IMR-90 (cell line): ENCODE results near the gene INTS2. TPM values are rescaled to one million over a fixed set of nuclear protein-coding genes. Genes with fewer than 3 reads are reported as not detected.

Source experiments
- ATAC-seq: fragments of 200-7000 bp; cut with Tn5 transposase; 2 replicates; pipeline ENCODE4 v1.9.1; 2020; ENCODE audit warnings: low read depth, mild to moderate bottlenecking, moderate library complexity
- BruUV-seq: library from RNA; stranded (reverse); fragments of 400-500 nt; replicated peaks from 2 replicates; lab custom pipeline; 2021; lab: Mats Ljungman, UMichigan
- CTCF ChIA-PET: fragments of 300-600 bp; formaldehyde crosslinking; extraction: SDS; loops from one replicate; lab custom pipeline; 2021; ENCODE audit warnings: antibody characterized with exemption; lab: Yijun Ruan, JAX
- POLR2A ChIA-PET: fragments of 300-600 bp; sonication (Branson Sonifier 250); formaldehyde crosslinking; loops from one replicate; lab custom pipeline; 2022; ENCODE audit warnings: antibody characterized with exemption; ENCODE audit not compliant: unreplicated experiment; lab: Charles Lee
- DNase-seq: peaks from one replicate; pipeline ENCODE4 v3.0.0; 2013
- H2AFZ ChIP-seq: replicated peaks from 2 replicates; pipeline ENCODE3; 2013; ENCODE audit warnings: low read length, mild to moderate bottlenecking; ENCODE audit not compliant: poor library complexity
- H2AK5ac ChIP-seq: 2 replicates; pipeline ENCODE4 v1.6.1; 2013; ENCODE audit warnings: low read depth, low read length, inconsistent platforms
- H2AK9ac ChIP-seq: replicated peaks from 2 replicates; pipeline ENCODE3; 2013; ENCODE audit warnings: mild to moderate bottlenecking, low read depth, low read length, moderate library complexity; ENCODE audit not compliant: poor library complexity
- H2BK120ac ChIP-seq: 2 replicates; pipeline ENCODE4 v1.6.1; 2013; ENCODE audit warnings: low read depth, low read length, inconsistent platforms
- H2BK15ac ChIP-seq: 3 replicates; pipeline ENCODE4 v1.6.1; 2013; ENCODE audit warnings: low read depth, low read length, inconsistent platforms
- H2BK20ac ChIP-seq: 2 replicates; pipeline ENCODE4 v1.6.1; 2013; ENCODE audit warnings: low read depth, mild to moderate bottlenecking, inconsistent platforms, low read length, moderate library complexity
- H2BK5ac ChIP-seq: 2 replicates; pipeline ENCODE4 v1.6.1; 2013; ENCODE audit warnings: mild to moderate bottlenecking, low read depth, low read length, inconsistent platforms; ENCODE audit not compliant: poor library complexity, severe bottlenecking
- H3K14ac ChIP-seq: replicated peaks from 2 replicates; pipeline ENCODE4 v1.6.1; 2013; ENCODE audit warnings: low read depth, low read length, inconsistent platforms
- H3K18ac ChIP-seq: 2 replicates; pipeline ENCODE4 v1.6.1; 2013; ENCODE audit warnings: low read depth, low read length, control low read depth
- H3K23ac ChIP-seq: 2 replicates; pipeline ENCODE4 v1.6.1; 2013; ENCODE audit warnings: low read depth, low read length, inconsistent platforms
- H3K27ac ChIP-seq: 2 replicates; pipeline ENCODE4 v1.5.1; 2013; ENCODE audit warnings: mild to moderate bottlenecking, control low read depth, low read length; ENCODE audit not compliant: insufficient read depth
- H3K27me3 ChIP-seq: 2 replicates; pipeline ENCODE4 v1.6.1; 2013; ENCODE audit warnings: low read length; ENCODE audit not compliant: control insufficient read depth, insufficient read depth
- H3K36me3 ChIP-seq: 2 replicates; pipeline ENCODE4 v1.6.1; 2013; ENCODE audit warnings: low read length, mixed read lengths; ENCODE audit not compliant: control insufficient read depth, insufficient read depth
- H3K4ac ChIP-seq: 2 replicates; pipeline ENCODE4 v1.6.1; 2013; ENCODE audit warnings: low read depth, low read length, inconsistent platforms
- H3K4me1 ChIP-seq: 2 replicates; pipeline ENCODE4 v1.6.1; 2013; ENCODE audit warnings: low read length, mixed read lengths; ENCODE audit not compliant: control insufficient read depth, insufficient read depth
- H3K4me2 ChIP-seq: 2 replicates; pipeline ENCODE4 v1.6.1; 2013; ENCODE audit warnings: low read depth, mild to moderate bottlenecking, control low read depth, low read length, moderate library complexity
- H3K4me3 ChIP-seq: 2 replicates; pipeline ENCODE4 v1.5.1; 2013; ENCODE audit warnings: low read depth, mild to moderate bottlenecking, control low read depth, low read length, moderate library complexity; ENCODE audit not compliant: insufficient read depth
- H3K56ac ChIP-seq: 2 replicates; pipeline ENCODE4 v1.6.1; 2013; ENCODE audit warnings: low read length, inconsistent platforms; ENCODE audit not compliant: insufficient read depth; ENCODE audit errors: extremely low read depth
- H3K79me1 ChIP-seq, 2 experiments: 2 replicates each; pipeline ENCODE4 v1.6.1; 2013; ENCODE audit warnings: low read length in 2 of 2, inconsistent platforms in 1 of 2, low read depth in 1 of 2
- H3K9ac ChIP-seq: 2 replicates; pipeline ENCODE4 v1.6.1; 2013; ENCODE audit warnings: low read depth, low read length, control low read depth
- H3K9me1 ChIP-seq: 2 replicates; pipeline ENCODE4 v1.6.1; 2013; ENCODE audit warnings: low read length, inconsistent platforms; ENCODE audit not compliant: insufficient read depth
- H3K9me3 ChIP-seq: 2 replicates; pipeline ENCODE4 v1.6.1; 2013; ENCODE audit warnings: low read length; ENCODE audit not compliant: control insufficient read depth, insufficient read depth
- H4K20me1 ChIP-seq: 2 replicates; pipeline ENCODE4 v1.6.1; 2013; ENCODE audit warnings: low read length, inconsistent platforms; ENCODE audit not compliant: insufficient read depth
- H4K5ac ChIP-seq: 2 replicates; pipeline ENCODE4 v1.6.1; 2013; ENCODE audit warnings: mild to moderate bottlenecking, low read depth, low read length, control low read depth
- H4K8ac ChIP-seq, 2 experiments: 2 replicates each; pipeline ENCODE4 v1.6.1; 2013; ENCODE audit warnings: low read depth in 2 of 2, low read length in 2 of 2, control low read depth in 1 of 2, inconsistent platforms in 1 of 2
- H4K91ac ChIP-seq: 2 replicates; pipeline ENCODE4 v1.6.1; 2013; ENCODE audit warnings: low read depth, low read length, inconsistent platforms; ENCODE audit not compliant: insufficient read depth
- BHLHE40 ChIP-seq: fragments of 150-350 bp; IDR thresholded peaks from 2 replicates; pipeline ENCODE4 v1.6.1; 2016; ENCODE audit warnings: mild to moderate bottlenecking, low read depth, low read length
- CEBPB ChIP-seq: IDR thresholded peaks from 2 replicates; pipeline ENCODE4 v1.6.1; 2012; ENCODE audit warnings: low read depth, low read length, improper control_type of control experiment
- CHD1 ChIP-seq: IDR thresholded peaks from 2 replicates; pipeline ENCODE4 v1.6.1; 2012; ENCODE audit warnings: low read depth, low read length, improper control_type of control experiment
- CTCF ChIP-seq: conservative IDR thresholded peaks from 2 replicates; pipeline ENCODE4 v1.5.1; 2012; ENCODE audit warnings: mild to moderate bottlenecking, low read depth, low read length, improper control_type of control experiment
- FOS ChIP-seq: fragments of 150-350 bp; IDR thresholded peaks from 2 replicates; pipeline ENCODE4 v1.6.1; 2016; ENCODE audit warnings: low read depth, low read length
- MAFK ChIP-seq: IDR thresholded peaks from 2 replicates; pipeline ENCODE4 v1.6.1; 2012; ENCODE audit warnings: low read depth, low read length, improper control_type of control experiment
- MAZ ChIP-seq: IDR thresholded peaks from 2 replicates; pipeline ENCODE4 v1.6.1; 2012; ENCODE audit warnings: low read depth, mild to moderate bottlenecking, low read length, improper control_type of control experiment, moderate library complexity, borderline replicate concordance
- MXI1 ChIP-seq: IDR thresholded peaks from 2 replicates; pipeline ENCODE4 v1.6.1; 2012; ENCODE audit warnings: low read depth, mild to moderate bottlenecking, low read length, moderate library complexity, borderline replicate concordance
- NFE2L2 ChIP-seq: fragments of 150-350 bp; IDR thresholded peaks from 2 replicates; pipeline ENCODE4 v1.6.1; 2016; ENCODE audit warnings: low read depth, mild to moderate bottlenecking, low read length
- POLR2A ChIP-seq: IDR thresholded peaks from 2 replicates; pipeline ENCODE4 v1.6.1; 2012; ENCODE audit warnings: mild to moderate bottlenecking, low read depth, low read length
- RAD21 ChIP-seq: IDR thresholded peaks from 2 replicates; pipeline ENCODE4 v1.6.1; 2012; ENCODE audit warnings: low read length, improper control_type of control experiment
- RCOR1 ChIP-seq: IDR thresholded peaks from 2 replicates; pipeline ENCODE4 v1.6.1; 2012; ENCODE audit warnings: mild to moderate bottlenecking, low read length, improper control_type of control experiment; ENCODE audit not compliant: insufficient replicate concordance
- RFX5 ChIP-seq: IDR thresholded peaks from 2 replicates; pipeline ENCODE4 v1.8.0; 2012; ENCODE audit warnings: low read depth, mild to moderate bottlenecking, low read length, moderate library complexity
- SMC3 ChIP-seq: fragments of 150-350 bp; IDR thresholded peaks from 2 replicates; pipeline ENCODE4 v1.6.1; 2016; ENCODE audit warnings: low read depth, mild to moderate bottlenecking, antibody characterized with exemption, low read length, moderate library complexity
- USF2 ChIP-seq: fragments of 150-350 bp; IDR thresholded peaks from 2 replicates; pipeline ENCODE4 v1.6.1; 2017; ENCODE audit warnings: mild to moderate bottlenecking, antibody characterized with exemption, low read length, low read depth
- dilution Hi-C: fragments of 300-500 bp; cut with HindIII; formaldehyde crosslinking; loops from one replicate; pipeline ENCODE4 v1.14.3; 2018; ENCODE audit warnings: low sequenced_read_pairs; ENCODE audit not compliant: unreplicated experiment
- in situ Hi-C: fragments of 300-500 bp; cut with MboI; formaldehyde crosslinking; loops from 3 replicates; pipeline ENCODE4 v1.14.3; 2019; ENCODE audit warnings: low sequenced_read_pairs, inconsistent platforms, mixed read lengths
- intact Hi-C: fragments of 100-400 bp; cut with micrococcal nuclease; formaldehyde crosslinking; loops from 2 replicates; pipeline ENCODE4 v1.10.0; 2022
- polyA plus RNA-seq, 3 experiments: library from polyadenylated mRNA; depleted of rRNA; stranded (reverse); fragments of >200 nt; gene quantifications; 2 replicates each; pipeline ENCODE4 v1.2.3, GENCODE V29; 2012; ENCODE audit warnings: low replicate concordance in 1 of 3
- total RNA-seq: library from RNA; depleted of rRNA; stranded (reverse); fragments of >200 nt; gene quantifications from 2 replicates; pipeline ENCODE4 v1.2.3, GENCODE V29; 2012
- TF ChIP-seq, protein P1 (sequence below): fragments of 150-350 bp; IDR thresholded peaks from 2 replicates; pipeline ENCODE4 v1.6.1; 2016; ENCODE audit warnings: low read depth, mild to moderate bottlenecking, low read length, moderate library complexity, borderline replicate concordance

INTS2 gene
- total and polyA plus RNA-seq, 2 of the 4 experiments (the other 2 are of a cell fraction), result 4.0 to 17.4 TPM

- H3K27me3 ChIP-seq, result no peaks in the 10 kb centered on the region
- no peak overlapping the region for H3K4me2 ChIP-seq
- ATAC-seq (no peak), DNase-seq (no peak)
- H3K27ac ChIP-seq, result no peak overlapping the region
- H3K9ac ChIP-seq, result no peak overlapping the region
- no peaks in the 10 kb centered on the region for H3K9me1 ChIP-seq
- H3K14ac ChIP-seq, result no peak overlapping the region
- TF ChIP-seq FOS (no peak), RFX5 (no peak), BHLHE40 (no peak), RCOR1 (no peak), SMC3 (no peak), RAD21 (no peak), USF2 (no peak), CHD1 (no peak), MAZ (no peak), CTCF (no peak), POLR2A (no peak), NFE2L2 (no peak), MAFK (no peak), CEBPB (no peak), MXI1 (no peak)
- TF ChIP-seq, protein P1, sequence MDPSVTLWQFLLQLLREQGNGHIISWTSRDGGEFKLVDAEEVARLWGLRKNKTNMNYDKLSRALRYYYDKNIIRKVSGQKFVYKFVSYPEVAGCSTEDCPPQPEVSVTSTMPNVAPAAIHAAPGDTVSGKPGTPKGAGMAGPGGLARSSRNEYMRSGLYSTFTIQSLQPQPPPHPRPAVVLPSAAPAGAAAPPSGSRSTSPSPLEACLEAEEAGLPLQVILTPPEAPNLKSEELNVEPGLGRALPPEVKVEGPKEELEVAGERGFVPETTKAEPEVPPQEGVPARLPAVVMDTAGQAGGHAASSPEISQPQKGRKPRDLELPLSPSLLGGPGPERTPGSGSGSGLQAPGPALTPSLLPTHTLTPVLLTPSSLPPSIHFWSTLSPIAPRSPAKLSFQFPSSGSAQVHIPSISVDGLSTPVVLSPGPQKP, result no peak
- no peak overlapping the region for H2BK120ac ChIP-seq
- no peak overlapping the region for H2AFZ ChIP-seq
- H3K4me3 ChIP-seq, result no peak overlapping the region
- no peaks in the 10 kb centered on the region for H3K9me3 ChIP-seq
- no peak overlapping the region for H2BK5ac ChIP-seq
- H2BK20ac ChIP-seq, result no peak overlapping the region
- ChIA-PET CTCF (interaction anchor here (0.5 kb wide), 1 partner anchor 31 kb away, joined by 5 read pairs; no protein-coding TSS in a partner anchor), POLR2A (interaction anchor here (0.6 kb wide), 1 partner anchor 18 kb away, joined by 7 read pairs; no protein-coding TSS in a partner anchor)
- no TSS peak for BruUV-seq
- H3K4me1 ChIP-seq, result no peaks in the 10 kb centered on the region
- intact Hi-C loops (no loop called here), in situ Hi-C loops (no loop called here), dilution Hi-C loops (no loop called here)
- no peak overlapping the region for H3K18ac ChIP-seq
- no peak overlapping the region for H3K56ac ChIP-seq
- no peak overlapping the region for H2AK5ac ChIP-seq
- no peak overlapping the region for H3K4ac ChIP-seq
- H3K79me1 ChIP-seq, result peaks cover 0 to 8% of the 10 kb centered on the region in 2 experiments; a peak in 2 of 4 replicates
- peaks cover 4% of the 10 kb centered on the region; the same call in 1 of the 2 replicates for H3K36me3 ChIP-seq
- no peak overlapping the region for H2BK15ac ChIP-seq
- no peak overlapping the region for H4K91ac ChIP-seq
- no peak overlapping the region for H4K5ac ChIP-seq
- H2AK9ac ChIP-seq, result no peak overlapping the region
- H3K23ac ChIP-seq, result no peak overlapping the region
- H4K8ac ChIP-seq, result no peak overlapping the region
- H4K20me1 ChIP-seq, result no peaks in the 10 kb centered on the region
Measured at GRCh38 chr17:61867033-61867432, 60.7 kb downstream of the INTS2 start.
